ENCODE data around the gene TLE2. TPM values are rescaled to one million over a fixed set of nuclear protein-coding genes. Genes with fewer than 3 reads are reported as not detected.

TLE2 gene
- total and polyA plus RNA-seq, 9 of the 15 experiments (the other 6 are each of a cell fraction or from before 2014, with no cell fraction given) = 0.35 to 13.1 (median 6.2) TPM

DNA sequence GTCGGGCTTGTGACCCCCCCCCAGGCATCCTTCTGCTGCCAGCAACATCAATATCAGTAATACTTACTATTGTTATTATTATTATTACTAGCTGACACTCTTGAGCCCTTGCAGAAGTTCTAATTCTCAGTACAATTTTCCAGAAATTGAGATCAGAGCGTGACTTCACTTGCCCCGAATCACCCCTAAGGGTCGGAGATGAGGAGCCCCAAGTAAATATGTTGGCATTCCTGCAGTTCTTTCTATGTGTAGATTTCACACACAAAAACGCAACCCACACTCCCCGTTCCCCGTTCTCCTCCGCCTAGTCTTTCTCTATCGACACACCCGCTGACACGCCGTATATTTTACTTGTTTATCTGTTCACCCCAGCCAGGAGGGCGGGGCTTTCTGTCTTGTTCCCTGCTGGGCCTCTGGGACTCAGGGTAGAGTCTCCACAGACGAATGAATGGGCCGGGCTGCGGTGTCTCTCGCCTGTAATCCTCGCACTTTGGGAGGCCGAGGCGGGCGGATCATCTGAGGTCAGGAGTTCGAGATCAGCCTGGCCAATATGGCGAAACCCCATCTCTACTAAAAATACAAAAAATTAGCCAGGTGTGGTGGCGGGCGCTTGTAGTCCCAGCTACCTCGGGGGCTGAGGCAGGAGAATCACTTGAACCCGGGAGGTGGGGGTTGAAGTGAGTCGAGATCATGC is 18.6 kb upstream of the TLE2 start (continued):
- TF ChIP-seq HMGN3 (IDR thresholded peaks at IDR 0.05; ENCODE audit: borderline replicate concordance, extremely low read depth, insufficient read length, low read depth, low read length) (peak; percentile 28), ZNF766 (CRISPR knock-in tag; conservative IDR thresholded peaks at IDR 0.05) (peak; percentile 12; the same call in 1 of the 2 replicates), FOXK2 (conservative IDR thresholded peaks at IDR 0.05 in 1 of 2, IDR thresholded peaks at IDR 0.05 in 1 of 2; ENCODE audit: low read depth in 2 of 2) (peak; percentile 97 to 98), CBFA2T3 (IDR thresholded peaks at IDR 0.05) (peak; percentile 95), CBX3 (IDR thresholded peaks at IDR 0.05; ENCODE audit: borderline replicate concordance in 1 of 2, low read length in 2 of 2) (peak in 1 of 2 experiments; percentile 28; a peak in 1 of 3 replicates), SRF (CRISPR knock-in tag; IDR thresholded peaks at IDR 0.05) (0 out of 4 replicates have a peak, but pooled peaks of 1 of the 2 experiments have one; percentile 25), NCOA1 (IDR thresholded peaks at IDR 0.05; ENCODE audit: low read depth) (peak; percentile 73; the same call in 1 of the 2 replicates), CREB1 (IDR thresholded peaks at IDR 0.05) (peak; percentile 37; the same call in 1 of the 2 replicates), CREB1 (CRISPR knock-in tag; IDR thresholded peaks at IDR 0.05) (no peak), BHLHE40 (IDR thresholded peaks at IDR 0.05; ENCODE audit: low read length) (peak; percentile 27; the same call in 1 of the 2 replicates), SMARCA4 (IDR thresholded peaks at IDR 0.05) (peak; percentile 96), NEUROD1 (IDR thresholded peaks at IDR 0.05; ENCODE audit: borderline replicate concordance, low read depth, low read length, partially characterized antibody) (peak; percentile 78), MAZ (CRISPR knock-in tag; conservative IDR thresholded peaks at IDR 0.05 in 1 of 2, IDR thresholded peaks at IDR 0.05 in 1 of 2) (peak; percentile 64 to 89)
- TF ChIP-seq, protein P1, sequence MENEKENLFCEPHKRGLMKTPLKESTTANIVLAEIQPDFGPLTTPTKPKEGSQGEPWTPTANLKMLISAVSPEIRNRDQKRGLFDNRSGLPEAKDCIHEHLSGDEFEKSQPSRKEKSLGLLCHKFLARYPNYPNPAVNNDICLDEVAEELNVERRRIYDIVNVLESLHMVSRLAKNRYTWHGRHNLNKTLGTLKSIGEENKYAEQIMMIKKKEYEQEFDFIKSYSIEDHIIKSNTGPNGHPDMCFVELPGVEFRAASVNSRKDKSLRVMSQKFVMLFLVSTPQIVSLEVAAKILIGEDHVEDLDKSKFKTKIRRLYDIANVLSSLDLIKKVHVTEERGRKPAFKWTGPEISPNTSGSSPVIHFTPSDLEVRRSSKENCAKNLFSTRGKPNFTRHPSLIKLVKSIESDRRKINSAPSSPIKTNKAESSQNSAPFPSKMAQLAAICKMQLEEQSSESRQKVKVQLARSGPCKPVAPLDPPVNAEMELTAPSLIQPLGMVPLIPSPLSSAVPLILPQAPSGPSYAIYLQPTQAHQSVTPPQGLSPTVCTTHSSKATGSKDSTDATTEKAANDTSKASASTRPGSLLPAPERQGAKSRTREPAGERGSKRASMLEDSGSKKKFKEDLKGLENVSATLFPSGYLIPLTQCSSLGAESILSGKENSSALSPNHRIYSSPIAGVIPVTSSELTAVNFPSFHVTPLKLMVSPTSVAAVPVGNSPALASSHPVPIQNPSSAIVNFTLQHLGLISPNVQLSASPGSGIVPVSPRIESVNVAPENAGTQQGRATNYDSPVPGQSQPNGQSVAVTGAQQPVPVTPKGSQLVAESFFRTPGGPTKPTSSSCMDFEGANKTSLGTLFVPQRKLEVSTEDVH (IDR thresholded peaks at IDR 0.05; ENCODE audit: low read depth, partially characterized antibody) = no peak
- TF ChIP-seq, protein P2, sequence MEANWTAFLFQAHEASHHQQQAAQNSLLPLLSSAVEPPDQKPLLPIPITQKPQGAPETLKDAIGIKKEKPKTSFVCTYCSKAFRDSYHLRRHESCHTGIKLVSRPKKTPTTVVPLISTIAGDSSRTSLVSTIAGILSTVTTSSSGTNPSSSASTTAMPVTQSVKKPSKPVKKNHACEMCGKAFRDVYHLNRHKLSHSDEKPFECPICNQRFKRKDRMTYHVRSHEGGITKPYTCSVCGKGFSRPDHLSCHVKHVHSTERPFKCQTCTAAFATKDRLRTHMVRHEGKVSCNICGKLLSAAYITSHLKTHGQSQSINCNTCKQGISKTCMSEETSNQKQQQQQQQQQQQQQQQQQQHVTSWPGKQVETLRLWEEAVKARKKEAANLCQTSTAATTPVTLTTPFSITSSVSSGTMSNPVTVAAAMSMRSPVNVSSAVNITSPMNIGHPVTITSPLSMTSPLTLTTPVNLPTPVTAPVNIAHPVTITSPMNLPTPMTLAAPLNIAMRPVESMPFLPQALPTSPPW (CRISPR knock-in tag; IDR thresholded peaks at IDR 0.05) = peak; percentile 73
- TF ChIP-seq, protein P3, sequence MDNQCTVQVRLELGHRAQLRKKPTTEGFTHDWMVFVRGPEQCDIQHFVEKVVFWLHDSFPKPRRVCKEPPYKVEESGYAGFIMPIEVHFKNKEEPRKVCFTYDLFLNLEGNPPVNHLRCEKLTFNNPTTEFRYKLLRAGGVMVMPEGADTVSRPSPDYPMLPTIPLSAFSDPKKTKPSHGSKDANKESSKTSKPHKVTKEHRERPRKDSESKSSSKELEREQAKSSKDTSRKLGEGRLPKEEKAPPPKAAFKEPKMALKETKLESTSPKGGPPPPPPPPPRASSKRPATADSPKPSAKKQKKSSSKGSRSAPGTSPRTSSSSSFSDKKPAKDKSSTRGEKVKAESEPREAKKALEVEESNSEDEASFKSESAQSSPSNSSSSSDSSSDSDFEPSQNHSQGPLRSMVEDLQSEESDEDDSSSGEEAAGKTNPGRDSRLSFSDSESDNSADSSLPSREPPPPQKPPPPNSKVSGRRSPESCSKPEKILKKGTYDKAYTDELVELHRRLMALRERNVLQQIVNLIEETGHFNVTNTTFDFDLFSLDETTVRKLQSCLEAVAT (IDR thresholded peaks at IDR 0.05) = peak; percentile 17 to 76; a peak in 3 of 4 replicates
- TF ChIP-seq, protein P4, sequence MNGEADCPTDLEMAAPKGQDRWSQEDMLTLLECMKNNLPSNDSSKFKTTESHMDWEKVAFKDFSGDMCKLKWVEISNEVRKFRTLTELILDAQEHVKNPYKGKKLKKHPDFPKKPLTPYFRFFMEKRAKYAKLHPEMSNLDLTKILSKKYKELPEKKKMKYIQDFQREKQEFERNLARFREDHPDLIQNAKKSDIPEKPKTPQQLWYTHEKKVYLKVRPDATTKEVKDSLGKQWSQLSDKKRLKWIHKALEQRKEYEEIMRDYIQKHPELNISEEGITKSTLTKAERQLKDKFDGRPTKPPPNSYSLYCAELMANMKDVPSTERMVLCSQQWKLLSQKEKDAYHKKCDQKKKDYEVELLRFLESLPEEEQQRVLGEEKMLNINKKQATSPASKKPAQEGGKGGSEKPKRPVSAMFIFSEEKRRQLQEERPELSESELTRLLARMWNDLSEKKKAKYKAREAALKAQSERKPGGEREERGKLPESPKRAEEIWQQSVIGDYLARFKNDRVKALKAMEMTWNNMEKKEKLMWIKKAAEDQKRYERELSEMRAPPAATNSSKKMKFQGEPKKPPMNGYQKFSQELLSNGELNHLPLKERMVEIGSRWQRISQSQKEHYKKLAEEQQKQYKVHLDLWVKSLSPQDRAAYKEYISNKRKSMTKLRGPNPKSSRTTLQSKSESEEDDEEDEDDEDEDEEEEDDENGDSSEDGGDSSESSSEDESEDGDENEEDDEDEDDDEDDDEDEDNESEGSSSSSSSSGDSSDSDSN (IDR thresholded peaks at IDR 0.05; ENCODE audit: borderline replicate concordance in 1 of 2, low read depth in 2 of 2, low read length in 2 of 2) = peak; percentile 58 to 91; a peak in 1 of 4 replicates
- TF ChIP-seq, protein P5, sequence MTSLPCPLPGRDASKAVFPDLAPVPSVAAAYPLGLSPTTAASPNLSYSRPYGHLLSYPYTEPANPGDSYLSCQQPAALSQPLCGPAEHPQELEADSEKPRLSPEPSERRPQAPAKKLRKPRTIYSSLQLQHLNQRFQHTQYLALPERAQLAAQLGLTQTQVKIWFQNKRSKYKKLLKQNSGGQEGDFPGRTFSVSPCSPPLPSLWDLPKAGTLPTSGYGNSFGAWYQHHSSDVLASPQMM (CRISPR knock-in tag; IDR thresholded peaks at IDR 0.05) = no peak
